ENCODE measurements around the gene E4F1. TPM values are rescaled to one million over a fixed set of nuclear protein-coding genes. Genes with fewer than 3 reads are reported as not detected.

E4F1 gene
- polyA plus RNA-seq, 1 experiment = 17.6 TPM

GRCh38 chr16:2176047-2176446 lies 47.3 kb upstream of the E4F1 start:
- POLR2A ChIA-PET = no interaction called here
- Histone ChIP-seq H3K4me3 (ENCODE audit: low read depth, low read length) (no peak overlapping the region), H3K36me3 (ENCODE audit: control insufficient read depth, insufficient read depth, low read length) (peaks cover 35% of the 10 kb centered on the region), H3K27me3 (ENCODE audit: control insufficient read depth, insufficient read depth, low read length) (no peaks in the 10 kb centered on the region)
- TF ChIP-seq, protein P1, sequence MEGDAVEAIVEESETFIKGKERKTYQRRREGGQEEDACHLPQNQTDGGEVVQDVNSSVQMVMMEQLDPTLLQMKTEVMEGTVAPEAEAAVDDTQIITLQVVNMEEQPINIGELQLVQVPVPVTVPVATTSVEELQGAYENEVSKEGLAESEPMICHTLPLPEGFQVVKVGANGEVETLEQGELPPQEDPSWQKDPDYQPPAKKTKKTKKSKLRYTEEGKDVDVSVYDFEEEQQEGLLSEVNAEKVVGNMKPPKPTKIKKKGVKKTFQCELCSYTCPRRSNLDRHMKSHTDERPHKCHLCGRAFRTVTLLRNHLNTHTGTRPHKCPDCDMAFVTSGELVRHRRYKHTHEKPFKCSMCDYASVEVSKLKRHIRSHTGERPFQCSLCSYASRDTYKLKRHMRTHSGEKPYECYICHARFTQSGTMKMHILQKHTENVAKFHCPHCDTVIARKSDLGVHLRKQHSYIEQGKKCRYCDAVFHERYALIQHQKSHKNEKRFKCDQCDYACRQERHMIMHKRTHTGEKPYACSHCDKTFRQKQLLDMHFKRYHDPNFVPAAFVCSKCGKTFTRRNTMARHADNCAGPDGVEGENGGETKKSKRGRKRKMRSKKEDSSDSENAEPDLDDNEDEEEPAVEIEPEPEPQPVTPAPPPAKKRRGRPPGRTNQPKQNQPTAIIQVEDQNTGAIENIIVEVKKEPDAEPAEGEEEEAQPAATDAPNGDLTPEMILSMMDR (IDR thresholded peaks at IDR 0.05; ENCODE audit: insufficient read depth, low read depth, low read length) = no peak
- CTCF ChIA-PET = no interaction called here
- DNase-seq (ENCODE audit: low read depth) = no peak

GRCh38 chr16:2177101-2177500 lies 46.3 kb upstream of the E4F1 start:
- H3K4me3 ChIP-seq (ENCODE audit: low read depth, low read length) = no peak overlapping the region
- TF ChIP-seq, protein P1 (IDR thresholded peaks at IDR 0.05; ENCODE audit: insufficient read depth, low read depth, low read length) = no peak
- POLR2A ChIA-PET = no interaction called here
- CTCF ChIA-PET = no interaction called here
- DNase-seq (ENCODE audit: low read depth) = no peak
- peaks cover 28% of the 10 kb centered on the region for H3K36me3 ChIP-seq (ENCODE audit: control insufficient read depth, insufficient read depth, low read length)
- H3K27me3 ChIP-seq (ENCODE audit: control insufficient read depth, insufficient read depth, low read length) = no peaks in the 10 kb centered on the region

DNA sequence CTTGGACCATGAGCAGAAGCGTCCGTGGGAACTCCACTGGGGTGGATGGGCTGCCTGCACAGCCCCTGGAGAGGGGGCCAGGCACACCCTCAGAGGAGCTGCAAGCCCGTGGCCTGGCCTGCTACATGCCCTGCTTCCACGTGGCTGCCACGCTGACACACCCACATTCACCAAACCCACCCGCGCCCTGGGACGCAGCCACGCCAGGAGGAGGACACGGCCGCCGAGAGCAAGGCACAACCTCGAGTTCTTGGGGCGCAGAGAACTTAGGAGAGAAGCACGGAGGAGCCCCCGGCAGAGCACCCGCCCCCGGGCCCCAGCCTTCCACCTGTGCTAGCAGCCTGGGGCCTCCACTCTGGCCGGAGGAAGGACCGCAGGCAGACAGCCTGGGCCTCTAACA lies 45.8 kb upstream of the E4F1 start:
- peaks cover 28% of the 10 kb centered on the region for H3K36me3 ChIP-seq (ENCODE audit: control insufficient read depth, insufficient read depth, low read length)
- ChIA-PET CTCF (no interaction called here), POLR2A (no interaction called here)
- DNase-seq (ENCODE audit: low read depth) = no peak
- TF ChIP-seq, protein P1 (IDR thresholded peaks at IDR 0.05; ENCODE audit: insufficient read depth, low read depth, low read length) = no peak
- no peaks in the 10 kb centered on the region for H3K27me3 ChIP-seq (ENCODE audit: control insufficient read depth, insufficient read depth, low read length)
- no peak overlapping the region for H3K4me3 ChIP-seq (ENCODE audit: low read depth, low read length)

GRCh38 chr16:2178321-2179106 lies 44.9 kb upstream of the E4F1 start:
- Histone ChIP-seq H3K27me3 (ENCODE audit: control insufficient read depth, insufficient read depth, low read length) (no peaks in the 10 kb centered on the region), H3K4me3 (ENCODE audit: low read depth, low read length) (no peak overlapping the region), H3K36me3 (ENCODE audit: control insufficient read depth, insufficient read depth, low read length) (peaks cover 23% of the 10 kb centered on the region)
- CTCF ChIA-PET = no interaction called here
- TF ChIP-seq, protein P1 (IDR thresholded peaks at IDR 0.05; ENCODE audit: insufficient read depth, low read depth, low read length) = no peak
- POLR2A ChIA-PET = no interaction called here
- DNase-seq (ENCODE audit: low read depth) = no peak

DNA sequence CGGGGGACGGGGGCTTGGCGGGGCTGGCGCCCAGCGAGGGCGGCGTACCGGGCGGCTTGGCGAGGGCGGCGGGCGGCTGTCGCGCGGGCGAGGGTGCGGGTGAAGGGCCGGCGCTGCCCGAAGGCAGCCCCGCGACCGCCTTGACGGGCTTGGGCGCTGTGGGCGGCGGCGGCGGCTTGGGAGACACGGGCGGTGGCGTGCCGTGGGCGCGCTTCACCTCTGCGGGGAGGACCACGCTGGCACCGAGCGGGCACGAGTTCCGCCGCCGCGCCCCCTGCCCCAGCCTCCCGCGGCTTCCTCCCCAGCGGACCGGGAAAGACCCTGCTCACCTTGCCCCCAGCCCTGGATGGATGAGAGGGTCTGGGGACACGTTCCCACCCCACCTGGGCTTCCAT lies 44.3 kb upstream of the E4F1 start:
- ChIA-PET POLR2A (no interaction called here), CTCF (no interaction called here)
- TF ChIP-seq, protein P1 (IDR thresholded peaks at IDR 0.05; ENCODE audit: insufficient read depth, low read depth, low read length) = no peak
- no peak for DNase-seq (ENCODE audit: low read depth)
- Histone ChIP-seq H3K36me3 (ENCODE audit: control insufficient read depth, insufficient read depth, low read length) (peaks cover 19% of the 10 kb centered on the region), H3K27me3 (ENCODE audit: control insufficient read depth, insufficient read depth, low read length) (no peaks in the 10 kb centered on the region), H3K4me3 (ENCODE audit: low read depth, low read length) (no peak overlapping the region)
